ENCODE data around the gene FOXP1. TPM values are rescaled to one million over a fixed set of nuclear protein-coding genes. Genes with fewer than 3 reads are reported as not detected.

The FOXP1 gene
- total RNA-seq, 4 donors from 2014 or later, result 49.8 to 157 (median 71.9) TPM

DNA sequence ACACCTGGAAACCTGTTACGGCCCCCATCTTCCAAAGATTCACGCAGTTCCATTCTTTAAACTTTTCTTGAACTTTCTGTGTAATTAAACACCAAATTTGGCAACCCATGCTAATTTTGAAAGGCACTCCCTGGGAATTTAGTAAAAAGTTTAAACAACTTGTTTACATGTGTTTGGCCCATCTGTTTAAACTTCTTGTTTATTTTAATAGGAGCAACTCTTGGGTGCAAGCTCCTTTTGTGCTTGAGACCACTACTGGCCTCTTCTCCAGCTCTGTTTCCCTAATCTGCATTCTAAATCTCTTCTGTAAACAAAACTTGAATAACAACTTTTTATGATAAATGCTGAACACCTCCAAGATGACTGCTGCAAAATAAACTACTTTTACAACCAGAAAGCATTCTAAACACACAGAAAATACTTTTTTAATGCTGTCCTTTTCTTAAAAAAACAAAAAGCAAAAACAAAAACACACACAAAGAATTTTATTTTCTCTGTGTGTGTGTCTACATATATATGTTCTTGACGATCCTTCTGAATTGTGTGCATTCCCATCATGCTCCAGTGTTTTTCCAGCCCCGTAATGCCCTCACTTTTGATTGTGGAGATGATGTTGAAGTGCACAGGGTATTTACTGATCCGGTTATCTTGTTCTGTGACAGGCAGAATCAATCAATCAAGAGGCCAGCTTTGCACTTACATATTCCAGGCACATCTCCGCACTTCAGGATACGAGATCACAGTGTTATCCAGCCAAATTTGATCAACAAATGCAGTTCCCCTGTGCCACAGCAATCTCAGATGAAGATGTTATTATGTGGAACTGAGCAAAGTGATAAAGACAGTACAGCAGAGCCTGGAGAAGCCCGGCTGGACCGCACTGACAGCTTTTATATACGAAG is 416.9 kb downstream of the FOXP1 start:
- TF ChIP-seq EP300 (IDR thresholded peaks at IDR 0.05) (no peak), POLR2AphosphoS5 (IDR thresholded peaks at IDR 0.05) (no peak), POLR2A (IDR thresholded peaks at IDR 0.05) (no peak)
- TF ChIP-seq, protein P1, sequence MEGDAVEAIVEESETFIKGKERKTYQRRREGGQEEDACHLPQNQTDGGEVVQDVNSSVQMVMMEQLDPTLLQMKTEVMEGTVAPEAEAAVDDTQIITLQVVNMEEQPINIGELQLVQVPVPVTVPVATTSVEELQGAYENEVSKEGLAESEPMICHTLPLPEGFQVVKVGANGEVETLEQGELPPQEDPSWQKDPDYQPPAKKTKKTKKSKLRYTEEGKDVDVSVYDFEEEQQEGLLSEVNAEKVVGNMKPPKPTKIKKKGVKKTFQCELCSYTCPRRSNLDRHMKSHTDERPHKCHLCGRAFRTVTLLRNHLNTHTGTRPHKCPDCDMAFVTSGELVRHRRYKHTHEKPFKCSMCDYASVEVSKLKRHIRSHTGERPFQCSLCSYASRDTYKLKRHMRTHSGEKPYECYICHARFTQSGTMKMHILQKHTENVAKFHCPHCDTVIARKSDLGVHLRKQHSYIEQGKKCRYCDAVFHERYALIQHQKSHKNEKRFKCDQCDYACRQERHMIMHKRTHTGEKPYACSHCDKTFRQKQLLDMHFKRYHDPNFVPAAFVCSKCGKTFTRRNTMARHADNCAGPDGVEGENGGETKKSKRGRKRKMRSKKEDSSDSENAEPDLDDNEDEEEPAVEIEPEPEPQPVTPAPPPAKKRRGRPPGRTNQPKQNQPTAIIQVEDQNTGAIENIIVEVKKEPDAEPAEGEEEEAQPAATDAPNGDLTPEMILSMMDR (IDR thresholded peaks at IDR 0.05), result no peak
- Histone ChIP-seq H3K36me3 (no peaks in the 10 kb centered on the region), H3K27ac (no peak overlapping the region), H3K4me3 (no peak overlapping the region), H3K27me3 (no peaks in the 10 kb centered on the region), H3K4me1 (peaks cover 15% of the 10 kb centered on the region), H3K9me3 (no peaks in the 10 kb centered on the region)
- no peak for DNase-seq (ENCODE audit: low spot score in 2 of 2)
- 94% methylated on average over 10 of the region's 10 CpGs for WGBS

DNA sequence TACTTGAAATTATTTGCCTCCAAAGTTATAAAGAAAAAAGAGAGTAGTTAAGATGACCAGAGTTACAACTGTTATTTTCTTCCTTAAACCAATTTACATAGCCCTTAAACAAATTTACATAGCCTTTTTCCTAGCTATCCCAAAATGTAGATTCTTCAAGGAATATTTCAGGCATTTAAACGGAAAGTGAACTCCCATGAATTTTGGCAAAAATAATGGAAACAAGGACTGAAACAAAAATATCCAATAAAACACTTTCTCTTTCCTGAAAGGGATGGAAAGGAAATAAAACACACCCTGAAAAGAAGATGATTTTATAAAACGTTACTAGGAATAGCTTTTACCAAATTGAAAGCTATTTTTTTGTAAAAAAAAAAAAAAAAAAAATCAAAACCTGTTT is 418.6 kb downstream of the FOXP1 start:
- 68% methylated on average over 2 of the region's 2 CpGs for WGBS
- H3K27ac ChIP-seq, result no peak overlapping the region

DNA sequence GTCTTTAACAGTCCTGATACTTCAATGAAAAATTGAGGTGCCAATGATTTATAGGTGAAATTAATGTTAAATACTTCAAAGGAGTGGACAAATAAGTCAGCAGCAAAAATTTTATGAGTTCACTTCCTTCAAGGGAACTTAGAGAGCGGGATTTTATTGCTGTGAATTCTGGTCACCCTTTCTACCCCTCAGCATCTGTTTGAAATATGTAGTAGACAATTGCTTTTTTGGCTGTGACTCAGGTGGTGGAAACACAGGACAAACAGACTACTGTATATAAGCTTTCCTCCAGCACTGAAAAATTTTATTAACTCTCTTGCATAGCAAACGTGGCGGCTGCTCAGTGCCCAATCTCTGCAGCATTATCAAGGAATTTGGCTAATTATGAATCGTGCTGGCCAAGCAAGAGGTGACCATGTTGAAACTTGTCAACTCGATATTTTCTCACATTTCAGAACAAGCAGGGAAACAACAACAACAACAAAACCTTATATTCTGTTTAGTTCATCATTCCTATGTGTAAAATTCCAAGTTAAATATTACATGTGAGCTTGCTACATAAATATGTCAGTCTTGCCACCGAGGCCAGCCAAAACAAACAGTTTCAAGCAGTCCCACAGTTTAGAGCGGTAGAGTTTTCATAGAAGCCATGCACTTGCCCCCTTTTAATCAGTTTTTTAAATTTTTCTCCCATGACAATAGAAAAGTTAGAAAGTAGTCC is 420.2 kb downstream of the FOXP1 start:
- no peaks in the 10 kb centered on the region for H3K36me3 ChIP-seq
- peaks cover 9% of the 10 kb centered on the region for H3K4me1 ChIP-seq
- H3K27ac ChIP-seq, result no peak overlapping the region
- H3K27me3 ChIP-seq, result no peaks in the 10 kb centered on the region
- H3K9me3 ChIP-seq, result no peaks in the 10 kb centered on the region
- TF ChIP-seq, protein P1 (IDR thresholded peaks at IDR 0.05), result no peak
- TF ChIP-seq POLR2A (IDR thresholded peaks at IDR 0.05), result no peak
- no peak for TF ChIP-seq POLR2AphosphoS5 (IDR thresholded peaks at IDR 0.05)
- no peak for TF ChIP-seq EP300 (IDR thresholded peaks at IDR 0.05)
- no peak for DNase-seq (ENCODE audit: low spot score in 2 of 2)
- H3K4me3 ChIP-seq, result no peak overlapping the region
- WGBS, result 69% methylated on average over 7 of the region's 7 CpGs

More for the DNA sequence above, 418.6 kb downstream of the FOXP1 start:
- H3K4me3 ChIP-seq, result no peak overlapping the region
- H3K4me1 ChIP-seq, result peaks cover 15% of the 10 kb centered on the region
- DNase-seq (ENCODE audit: low spot score in 2 of 2), result no peak
- H3K36me3 ChIP-seq, result no peaks in the 10 kb centered on the region
- TF ChIP-seq EP300 (IDR thresholded peaks at IDR 0.05) (no peak), POLR2AphosphoS5 (IDR thresholded peaks at IDR 0.05) (no peak), POLR2A (IDR thresholded peaks at IDR 0.05) (no peak)
- TF ChIP-seq, protein P1 (IDR thresholded peaks at IDR 0.05), result no peak
- H3K9me3 ChIP-seq, result no peaks in the 10 kb centered on the region
- no peaks in the 10 kb centered on the region for H3K27me3 ChIP-seq

DNA sequence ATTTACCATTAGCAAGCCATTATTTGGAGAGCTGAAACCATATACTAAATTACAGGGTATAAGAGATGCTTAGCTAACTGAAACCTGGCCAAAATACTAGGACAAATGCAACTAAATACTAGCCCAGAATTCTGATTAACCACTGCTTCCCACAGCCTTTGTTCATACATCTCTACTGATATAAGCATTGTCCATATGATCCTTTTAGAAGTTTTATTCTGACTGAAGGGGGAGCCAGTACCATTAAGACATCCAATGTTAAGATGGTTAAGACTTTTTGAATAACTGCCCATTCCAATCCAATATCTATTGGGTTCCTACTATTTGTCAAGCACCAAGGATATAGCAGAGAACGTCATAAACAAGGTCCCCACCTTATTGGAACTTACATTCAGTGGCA is 421.3 kb downstream of the FOXP1 start:
- WGBS, result 90% methylated on average over 1 of the region's 1 CpG
- TF ChIP-seq POLR2A (IDR thresholded peaks at IDR 0.05), result no peak
- no peak for TF ChIP-seq POLR2AphosphoS5 (IDR thresholded peaks at IDR 0.05)
- TF ChIP-seq, protein P1 (IDR thresholded peaks at IDR 0.05), result no peak
- no peak for TF ChIP-seq EP300 (IDR thresholded peaks at IDR 0.05)

More for the DNA sequence above, 421.3 kb downstream of the FOXP1 start:
- Histone ChIP-seq H3K4me3 (no peak overlapping the region), H3K27ac (no peak overlapping the region), H3K4me1 (peaks cover 4% of the 10 kb centered on the region), H3K27me3 (no peaks in the 10 kb centered on the region), H3K9me3 (no peaks in the 10 kb centered on the region), H3K36me3 (no peaks in the 10 kb centered on the region)
- DNase-seq (ENCODE audit: low spot score in 2 of 2), result no peak
